A549 (cell line): ENCODE measurements around the gene WDCP. TPM values are rescaled to one million over a fixed set of nuclear protein-coding genes. Genes with fewer than 3 reads are reported as not detected.
A peak's percentile ranks its signal among the peaks of the same experiment; 100 is the strongest.

ENCODE experiments used
- ATOH8 ChIP-seq: fragments of 250-450 bp; sonication (Bioruptor Pico); IDR thresholded peaks from 2 replicates; pipeline ENCODE4 v1.5.0; 2020; ENCODE audit warnings: low read depth, mild to moderate bottlenecking, moderate library complexity
- BHLHE40 ChIP-seq: IDR thresholded peaks from 2 replicates; pipeline ENCODE4 v1.6.1; 2012; ENCODE audit warnings: low read depth, low read length, inconsistent platforms
- CEBPB ChIP-seq, 2 experiments: fragments of >200 bp in 1 of 2; sonication (Bioruptor Twin) in 1 of 2; formaldehyde crosslinking in 1 of 2; IDR thresholded peaks; 2 replicates each; pipeline ENCODE4 v1.6.1; 2012 to 2016
- CHD2 ChIP-seq: fragments of 150-350 bp; IDR thresholded peaks from 2 replicates; pipeline ENCODE4 v1.6.1; 2014; ENCODE audit warnings: low read length; ENCODE audit not compliant: partially characterized antibody
- CTCF ChIP-seq: fragments of >200 bp; sonication (Bioruptor Twin); formaldehyde crosslinking; IDR thresholded peaks from 3 replicates; pipeline ENCODE4 v1.5.1; 2016
- EHMT2 ChIP-seq: fragments of 200-600 bp; sonication (generic); IDR thresholded peaks from 2 replicates; pipeline ENCODE4 v1.6.1; 2016; ENCODE audit warnings: antibody characterized with exemption, low read depth, mild to moderate bottlenecking, moderate library complexity
- ESRRA ChIP-seq: fragments of 150-350 bp; IDR thresholded peaks from 2 replicates; pipeline ENCODE4 v1.6.1; 2014; ENCODE audit warnings: mild to moderate bottlenecking, low read length, borderline replicate concordance
- FOXS1 ChIP-seq: fragments of 250-450 bp; sonication (Bioruptor Pico); IDR thresholded peaks from 2 replicates; pipeline ENCODE4 v1.5.0; 2020; ENCODE audit warnings: mild to moderate bottlenecking, moderate library complexity
- HDAC2 ChIP-seq: fragments of 200-600 bp; sonication (generic); IDR thresholded peaks from 2 replicates; pipeline ENCODE4 v1.6.1; 2016
- HOXA7 ChIP-seq: fragments of 250-450 bp; sonication (Bioruptor Pico); IDR thresholded peaks from 2 replicates; pipeline ENCODE4 v1.5.0; 2020; ENCODE audit warnings: mild to moderate bottlenecking, moderate library complexity
- HOXB13 ChIP-seq: fragments of 250-450 bp; sonication (Bioruptor Pico); IDR thresholded peaks from 2 replicates; pipeline ENCODE4 v1.5.0; 2020; ENCODE audit warnings: low read depth, mild to moderate bottlenecking, moderate library complexity
- JUN ChIP-seq, 2 experiments: fragments of >200 bp; sonication (Bioruptor Twin); formaldehyde crosslinking; IDR thresholded peaks; 2 replicates in 1 of 2; 3 replicates in 1 of 2; pipeline ENCODE4 v1.6.1; 2016 to 2017
- KDM5A ChIP-seq: fragments of 200-600 bp; sonication (generic); IDR thresholded peaks from 2 replicates; pipeline ENCODE4 v1.6.1; 2016; ENCODE audit warnings: antibody characterized with exemption, mild to moderate bottlenecking
- MAFK ChIP-seq: fragments of 450-650 bp; IDR thresholded peaks from 2 replicates; pipeline ENCODE4 v1.6.1; 2014; ENCODE audit not compliant: partially characterized antibody
- MYC ChIP-seq: IDR thresholded peaks from 2 replicates; pipeline ENCODE4 v1.6.1; 2012; ENCODE audit warnings: mild to moderate bottlenecking, inconsistent platforms, low read length, improper control_type of control experiment, borderline replicate concordance
- NPAS2 ChIP-seq: fragments of 250-450 bp; sonication (Bioruptor Pico); IDR thresholded peaks from 2 replicates; pipeline ENCODE4 v1.8.0; 2022; ENCODE audit warnings: mild to moderate bottlenecking, moderate library complexity, borderline replicate concordance
- NR3C1 ChIP-seq: fragments of >200 bp; sonication (Bioruptor Twin); formaldehyde crosslinking; IDR thresholded peaks from 3 replicates; pipeline ENCODE4 v1.6.1; 2017
- POLR2AphosphoS2 ChIP-seq: conservative IDR thresholded peaks from 2 replicates; pipeline ENCODE4 v1.6.1; 2012; ENCODE audit warnings: low read length, improper control_type of control experiment, inconsistent platforms
- RAD21 ChIP-seq, 2 experiments: fragments of >200 bp in 1 of 2; sonication (Bioruptor Twin) in 1 of 2; formaldehyde crosslinking in 1 of 2; IDR thresholded peaks in 1 of 2; conservative IDR thresholded peaks in 1 of 2; 2 replicates in 1 of 2; 3 replicates in 1 of 2; pipeline ENCODE4 v1.6.1; 2012 to 2018; ENCODE audit warnings: inconsistent platforms in 1 of 2
- RCOR1 ChIP-seq: fragments of 150-350 bp; IDR thresholded peaks from 2 replicates; pipeline ENCODE4 v1.6.1; 2014; ENCODE audit warnings: antibody characterized with exemption, low read length, low read depth
- REST ChIP-seq: fragments of 200-600 bp; sonication (generic); IDR thresholded peaks from 2 replicates; pipeline ENCODE4 v1.6.1; 2016; ENCODE audit warnings: antibody characterized with exemption, mild to moderate bottlenecking, moderate library complexity
- SREBF2 ChIP-seq: fragments of 450-650 bp; IDR thresholded peaks from 2 replicates; pipeline ENCODE4 v1.6.1; 2014; ENCODE audit warnings: mild to moderate bottlenecking, moderate library complexity
- ZC3H11A ChIP-seq: fragments of 450-650 bp; IDR thresholded peaks from 2 replicates; pipeline ENCODE4 v1.6.1; 2014; ENCODE audit warnings: antibody characterized with exemption, mild to moderate bottlenecking
- ZNF302 ChIP-seq: fragments of 250-450 bp; sonication (Bioruptor Pico); IDR thresholded peaks from 2 replicates; pipeline ENCODE4 v1.9.0; 2021; ENCODE audit warnings: inconsistent platforms, mild to moderate bottlenecking, moderate library complexity
- ZSCAN20 ChIP-seq: fragments of 250-450 bp; sonication (Bioruptor Pico); IDR thresholded peaks from 2 replicates; pipeline ENCODE4 v1.8.0; 2022; ENCODE audit warnings: mild to moderate bottlenecking, moderate library complexity
- polyA plus RNA-seq, 4 experiments: library from polyadenylated mRNA; depleted of rRNA in 3 of 4; stranded (reverse); fragments of >200 nt; fragmentation: RNase III in 1 of 4; extraction: RNeasy Plus Mini Kit Qiagen cat#74134 plus additional on column Dnase treatment in 1 of 4; gene quantifications; 2 replicates in 3 of 4; 3 replicates in 1 of 4; pipeline ENCODE4 v1.2.3, GENCODE V29; 2011 to 2017
- TF ChIP-seq, protein P1 (sequence below): fragments of 250-450 bp; sonication (Bioruptor Pico); IDR thresholded peaks from 2 replicates; pipeline ENCODE4 v1.5.0; 2021; ENCODE audit warnings: mild to moderate bottlenecking, moderate library complexity, borderline replicate concordance
- TF ChIP-seq, protein P2 (sequence below): IDR thresholded peaks from 2 replicates; pipeline ENCODE4 v1.6.1; 2012
- TF ChIP-seq, protein P3 (sequence below): IDR thresholded peaks from 2 replicates; pipeline ENCODE4 v1.6.1; 2012
- TF ChIP-seq, protein P4 (sequence below): fragments of 450-650 bp; IDR thresholded peaks from 2 replicates; pipeline ENCODE4 v1.6.1; 2014; ENCODE audit warnings: antibody characterized with exemption
- TF ChIP-seq, protein P5 (sequence below): IDR thresholded peaks from 2 replicates; pipeline ENCODE4 v1.6.1; 2012; ENCODE audit warnings: low read depth, borderline replicate concordance

Gene WDCP
- polyA plus RNA-seq, 2 of the 4 experiments (the other 2 are of a cell fraction): 12.7 to 20.8 TPM

DNA sequence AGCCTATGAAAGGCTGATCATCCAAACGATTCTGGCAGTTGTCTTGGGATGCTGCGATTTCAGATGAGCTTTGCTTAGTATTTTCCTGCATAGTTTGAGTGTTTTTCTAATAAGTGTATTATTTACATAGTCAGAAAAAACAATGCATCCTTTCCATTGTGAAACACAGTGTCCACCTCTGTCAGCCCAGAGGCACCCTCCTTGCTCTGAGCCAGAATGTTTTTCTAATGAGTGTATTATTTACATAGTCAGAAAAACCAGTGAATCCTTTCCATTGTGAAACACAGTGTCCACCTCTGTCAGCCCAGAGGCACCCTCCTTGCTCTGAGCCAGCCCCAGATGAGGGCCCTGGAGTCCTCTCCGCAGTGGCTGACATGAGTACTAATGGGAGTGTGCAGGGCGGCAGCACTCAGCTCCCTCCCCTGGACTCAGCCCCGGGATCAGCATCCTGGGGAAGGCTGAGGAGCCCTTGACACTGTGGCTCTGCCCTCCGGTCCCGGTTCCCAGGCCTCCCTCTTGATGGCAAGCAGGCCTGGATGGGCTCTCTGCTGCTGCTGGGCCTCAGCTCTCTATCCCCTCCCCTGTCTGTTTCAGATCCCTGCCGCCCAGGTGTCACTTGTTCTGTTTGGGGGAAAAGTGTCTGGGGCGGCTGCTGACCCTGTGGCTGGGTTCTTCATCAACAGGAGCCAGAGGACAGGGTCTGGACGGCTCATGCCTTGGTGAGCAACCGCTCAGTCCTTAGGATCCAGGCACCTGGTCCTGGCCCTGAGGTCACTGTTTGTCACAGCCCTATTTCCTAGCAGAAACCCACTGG, 31.4 kb downstream of the WDCP start (continued):
- TF ChIP-seq, protein P1, sequence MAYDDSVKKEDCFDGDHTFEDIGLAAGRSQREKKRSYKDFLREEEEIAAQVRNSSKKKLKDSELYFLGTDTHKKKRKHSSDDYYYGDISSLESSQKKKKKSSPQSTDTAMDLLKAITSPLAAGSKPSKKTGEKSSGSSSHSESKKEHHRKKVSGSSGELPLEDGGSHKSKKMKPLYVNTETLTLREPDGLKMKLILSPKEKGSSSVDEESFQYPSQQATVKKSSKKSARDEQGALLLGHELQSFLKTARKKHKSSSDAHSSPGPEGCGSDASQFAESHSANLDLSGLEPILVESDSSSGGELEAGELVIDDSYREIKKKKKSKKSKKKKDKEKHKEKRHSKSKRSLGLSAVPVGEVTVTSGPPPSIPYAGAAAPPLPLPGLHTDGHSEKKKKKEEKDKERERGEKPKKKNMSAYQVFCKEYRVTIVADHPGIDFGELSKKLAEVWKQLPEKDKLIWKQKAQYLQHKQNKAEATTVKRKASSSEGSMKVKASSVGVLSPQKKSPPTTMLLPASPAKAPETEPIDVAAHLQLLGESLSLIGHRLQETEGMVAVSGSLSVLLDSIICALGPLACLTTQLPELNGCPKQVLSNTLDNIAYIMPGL (CRISPR knock-in tag): no peak
- TF ChIP-seq, protein P2, sequence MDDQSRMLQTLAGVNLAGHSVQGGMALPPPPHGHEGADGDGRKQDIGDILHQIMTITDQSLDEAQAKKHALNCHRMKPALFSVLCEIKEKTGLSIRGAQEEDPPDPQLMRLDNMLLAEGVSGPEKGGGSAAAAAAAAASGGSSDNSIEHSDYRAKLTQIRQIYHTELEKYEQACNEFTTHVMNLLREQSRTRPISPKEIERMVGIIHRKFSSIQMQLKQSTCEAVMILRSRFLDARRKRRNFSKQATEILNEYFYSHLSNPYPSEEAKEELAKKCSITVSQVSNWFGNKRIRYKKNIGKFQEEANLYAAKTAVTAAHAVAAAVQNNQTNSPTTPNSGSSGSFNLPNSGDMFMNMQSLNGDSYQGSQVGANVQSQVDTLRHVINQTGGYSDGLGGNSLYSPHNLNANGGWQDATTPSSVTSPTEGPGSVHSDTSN: peak; percentile 52; the same call in 1 of the 2 replicates
- TF ChIP-seq RCOR1: no peak
- no peak for TF ChIP-seq NPAS2 (CRISPR knock-in tag)
- TF ChIP-seq HDAC2: no peak
- TF ChIP-seq ZNF302 (CRISPR knock-in tag): peak; percentile 59; the same call in 1 of the 2 replicates
- TF ChIP-seq, protein P3, sequence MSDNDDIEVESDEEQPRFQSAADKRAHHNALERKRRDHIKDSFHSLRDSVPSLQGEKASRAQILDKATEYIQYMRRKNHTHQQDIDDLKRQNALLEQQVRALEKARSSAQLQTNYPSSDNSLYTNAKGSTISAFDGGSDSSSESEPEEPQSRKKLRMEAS: peak; percentile 87
- TF ChIP-seq ZSCAN20 (CRISPR knock-in tag): no peak
- TF ChIP-seq ESRRA: no peak
- TF ChIP-seq EHMT2: no peak
- no peak for TF ChIP-seq SREBF2
- peak; percentile 58; the same call in 1 of the 2 replicates for TF ChIP-seq ATOH8 (CRISPR knock-in tag)
- TF ChIP-seq HOXA7 (CRISPR knock-in tag): 0 out of 2 replicates have a peak, but pooled peaks have one; percentile 23
- TF ChIP-seq, protein P4, sequence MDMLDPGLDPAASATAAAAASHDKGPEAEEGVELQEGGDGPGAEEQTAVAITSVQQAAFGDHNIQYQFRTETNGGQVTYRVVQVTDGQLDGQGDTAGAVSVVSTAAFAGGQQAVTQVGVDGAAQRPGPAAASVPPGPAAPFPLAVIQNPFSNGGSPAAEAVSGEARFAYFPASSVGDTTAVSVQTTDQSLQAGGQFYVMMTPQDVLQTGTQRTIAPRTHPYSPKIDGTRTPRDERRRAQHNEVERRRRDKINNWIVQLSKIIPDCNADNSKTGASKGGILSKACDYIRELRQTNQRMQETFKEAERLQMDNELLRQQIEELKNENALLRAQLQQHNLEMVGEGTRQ: no peak
- peak; percentile 98 to 99 for TF ChIP-seq CEBPB (IDR thresholded peaks at IDR 0.05)
- no peak for TF ChIP-seq KDM5A
- TF ChIP-seq BHLHE40: no peak
- 0 out of 2 replicates have a peak, but pooled peaks have one; percentile 1 for TF ChIP-seq FOXS1 (CRISPR knock-in tag)
- TF ChIP-seq, protein P5, sequence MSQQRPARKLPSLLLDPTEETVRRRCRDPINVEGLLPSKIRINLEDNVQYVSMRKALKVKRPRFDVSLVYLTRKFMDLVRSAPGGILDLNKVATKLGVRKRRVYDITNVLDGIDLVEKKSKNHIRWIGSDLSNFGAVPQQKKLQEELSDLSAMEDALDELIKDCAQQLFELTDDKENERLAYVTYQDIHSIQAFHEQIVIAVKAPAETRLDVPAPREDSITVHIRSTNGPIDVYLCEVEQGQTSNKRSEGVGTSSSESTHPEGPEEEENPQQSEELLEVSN: peak; percentile 44; the same call in 1 of the 2 replicates
- TF ChIP-seq REST: no peak
- no peak for TF ChIP-seq CHD2
- TF ChIP-seq RAD21 (conservative IDR thresholded peaks at IDR 0.05 in 1 of 2, IDR thresholded peaks at IDR 0.05 in 1 of 2): peak; percentile 42 to 43; a peak in 4 of 5 replicates
- TF ChIP-seq NR3C1: no peak
- peak; percentile 93 to 98; a peak in 4 of 5 replicates for TF ChIP-seq JUN (IDR thresholded peaks at IDR 0.05)
- no peak for TF ChIP-seq POLR2AphosphoS2
- no peak for TF ChIP-seq ZC3H11A
- TF ChIP-seq HOXB13 (CRISPR knock-in tag): peak; percentile 85; the same call in 1 of the 2 replicates
- no peak for TF ChIP-seq MYC
- TF ChIP-seq MAFK: no peak
- TF ChIP-seq CTCF: no peak
